A549 (cell line): ENCODE data around the gene PPP2R2D.
"Not testable (repeated sequence)": the region's sequence is repeated elsewhere in the genome, so short reads cannot be mapped to it uniquely, and the experiment has no call there.

ENCODE experiments used
- BHLHE40 ChIP-seq: IDR thresholded peaks from 2 replicates; pipeline ENCODE4 v1.6.1; 2012; ENCODE audit warnings: low read depth, low read length, inconsistent platforms
- CBX2 ChIP-seq: fragments of 200-600 bp; sonication (generic); IDR thresholded peaks from 2 replicates; pipeline ENCODE4 v1.6.1; 2016; ENCODE audit warnings: low read depth, mild to moderate bottlenecking, borderline replicate concordance
- CHD2 ChIP-seq: fragments of 150-350 bp; IDR thresholded peaks from 2 replicates; pipeline ENCODE4 v1.6.1; 2014; ENCODE audit warnings: low read length; ENCODE audit not compliant: partially characterized antibody
- EP300 ChIP-seq, 2 experiments: fragments of >200 bp; sonication (Bioruptor Twin); formaldehyde crosslinking; IDR thresholded peaks; 2 replicates in 1 of 2; 3 replicates in 1 of 2; pipeline ENCODE4 v1.6.1; 2016 to 2017
- FOSL2 ChIP-seq, 2 experiments: fragments of 450-650 bp in 1 of 2; fragments of >200 bp in 1 of 2; sonication (Bioruptor Twin) in 1 of 2; formaldehyde crosslinking; IDR thresholded peaks; 2 replicates each; pipeline versions ENCODE4 v1.5.0 to v1.6.1; 2016 to 2020; ENCODE audit warnings: mild to moderate bottlenecking in 1 of 2, moderate library complexity in 1 of 2
- JUN ChIP-seq, 2 experiments: fragments of >200 bp; sonication (Bioruptor Twin); formaldehyde crosslinking; IDR thresholded peaks; 2 replicates in 1 of 2; 3 replicates in 1 of 2; pipeline ENCODE4 v1.6.1; 2016 to 2017
- MAX ChIP-seq: IDR thresholded peaks from 2 replicates; pipeline ENCODE4 v1.6.1; 2012
- MAZ ChIP-seq: fragments of 150-350 bp; IDR thresholded peaks from 2 replicates; pipeline ENCODE4 v1.6.1; 2014; ENCODE audit warnings: antibody characterized with exemption, low read depth, low read length, borderline replicate concordance
- PBX3 ChIP-seq: IDR thresholded peaks from 2 replicates; pipeline ENCODE4 v1.6.1; 2012
- POLR2A ChIP-seq: IDR thresholded peaks from 2 replicates; pipeline ENCODE4 v1.6.1; 2012; ENCODE audit warnings: mild to moderate bottlenecking, low read length
- POLR2AphosphoS2 ChIP-seq: conservative IDR thresholded peaks from 2 replicates; pipeline ENCODE4 v1.6.1; 2012; ENCODE audit warnings: low read length, improper control_type of control experiment, inconsistent platforms
- TF ChIP-seq, protein P1 (sequence below): fragments of >200 bp; sonication (Bioruptor Twin); formaldehyde crosslinking; IDR thresholded peaks from 3 replicates; pipeline ENCODE4 v1.5.1; 2016

- TF ChIP-seq CHD2; POLR2A; POLR2AphosphoS2; FOSL2 (IDR thresholded peaks at IDR 0.05); FOSL2 (CRISPR knock-in tag; IDR thresholded peaks at IDR 0.05); CBX2; MAX; EP300 (IDR thresholded peaks at IDR 0.05); BHLHE40; JUN (IDR thresholded peaks at IDR 0.05); PBX3; MAZ: not testable (repeated sequence)
- TF ChIP-seq, protein P1, sequence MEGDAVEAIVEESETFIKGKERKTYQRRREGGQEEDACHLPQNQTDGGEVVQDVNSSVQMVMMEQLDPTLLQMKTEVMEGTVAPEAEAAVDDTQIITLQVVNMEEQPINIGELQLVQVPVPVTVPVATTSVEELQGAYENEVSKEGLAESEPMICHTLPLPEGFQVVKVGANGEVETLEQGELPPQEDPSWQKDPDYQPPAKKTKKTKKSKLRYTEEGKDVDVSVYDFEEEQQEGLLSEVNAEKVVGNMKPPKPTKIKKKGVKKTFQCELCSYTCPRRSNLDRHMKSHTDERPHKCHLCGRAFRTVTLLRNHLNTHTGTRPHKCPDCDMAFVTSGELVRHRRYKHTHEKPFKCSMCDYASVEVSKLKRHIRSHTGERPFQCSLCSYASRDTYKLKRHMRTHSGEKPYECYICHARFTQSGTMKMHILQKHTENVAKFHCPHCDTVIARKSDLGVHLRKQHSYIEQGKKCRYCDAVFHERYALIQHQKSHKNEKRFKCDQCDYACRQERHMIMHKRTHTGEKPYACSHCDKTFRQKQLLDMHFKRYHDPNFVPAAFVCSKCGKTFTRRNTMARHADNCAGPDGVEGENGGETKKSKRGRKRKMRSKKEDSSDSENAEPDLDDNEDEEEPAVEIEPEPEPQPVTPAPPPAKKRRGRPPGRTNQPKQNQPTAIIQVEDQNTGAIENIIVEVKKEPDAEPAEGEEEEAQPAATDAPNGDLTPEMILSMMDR = not testable (repeated sequence)
Observed at GRCh38 chr10:131987786-131988185, 87.0 kb downstream of the PPP2R2D start.
